Measurements from ENCODE around the gene MTERF4. TPM values are rescaled to one million over a fixed set of nuclear protein-coding genes. Genes with fewer than 3 reads are reported as not detected.

Gene MTERF4
- total and polyA plus RNA-seq, 2 of the 13 experiments (the other 11 are each of a cell fraction or from before 2014, with no cell fraction given) = 50.5 to 59.8 TPM

DNA sequence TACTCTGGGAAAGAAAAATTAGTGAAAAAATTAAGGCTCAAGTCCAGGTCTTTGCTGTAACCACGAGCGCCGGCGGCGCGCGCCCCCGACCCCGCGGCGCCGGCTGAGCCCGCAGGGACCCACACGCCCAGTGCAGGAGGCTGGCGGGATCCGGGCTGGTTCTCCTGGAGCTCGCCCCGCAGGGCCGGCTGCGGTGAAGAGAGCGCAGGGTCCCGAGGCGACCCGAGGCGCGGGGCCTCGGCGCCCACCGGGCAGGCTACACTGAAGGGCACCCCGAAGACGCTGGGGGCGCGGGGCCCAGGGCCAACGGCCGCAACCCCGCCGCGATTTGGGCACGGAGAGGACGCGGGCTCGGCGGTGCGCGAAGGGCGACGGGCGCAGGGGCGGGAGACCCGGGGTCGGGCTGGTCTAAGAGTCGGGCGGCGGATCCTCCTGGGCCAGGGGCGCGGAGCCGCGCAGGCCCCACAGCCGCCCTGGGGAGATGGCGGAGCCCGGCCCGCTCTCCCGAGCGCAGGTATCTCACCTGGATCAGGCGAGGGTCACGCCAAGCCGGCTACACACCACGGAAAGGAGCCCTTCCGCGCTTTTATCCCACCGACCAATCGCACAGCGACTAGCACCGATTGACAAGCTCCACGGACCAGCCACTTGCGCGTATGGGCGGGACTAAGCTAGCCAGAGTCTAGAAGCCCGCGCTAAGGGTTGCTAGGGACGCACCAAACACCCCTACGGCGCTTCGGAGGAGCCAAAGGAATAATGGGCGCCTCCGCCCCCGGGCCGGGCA, 47.0 kb upstream of the MTERF4 start, which contains the start of gene PASK (continued):
- TF ChIP-seq, protein P1, sequence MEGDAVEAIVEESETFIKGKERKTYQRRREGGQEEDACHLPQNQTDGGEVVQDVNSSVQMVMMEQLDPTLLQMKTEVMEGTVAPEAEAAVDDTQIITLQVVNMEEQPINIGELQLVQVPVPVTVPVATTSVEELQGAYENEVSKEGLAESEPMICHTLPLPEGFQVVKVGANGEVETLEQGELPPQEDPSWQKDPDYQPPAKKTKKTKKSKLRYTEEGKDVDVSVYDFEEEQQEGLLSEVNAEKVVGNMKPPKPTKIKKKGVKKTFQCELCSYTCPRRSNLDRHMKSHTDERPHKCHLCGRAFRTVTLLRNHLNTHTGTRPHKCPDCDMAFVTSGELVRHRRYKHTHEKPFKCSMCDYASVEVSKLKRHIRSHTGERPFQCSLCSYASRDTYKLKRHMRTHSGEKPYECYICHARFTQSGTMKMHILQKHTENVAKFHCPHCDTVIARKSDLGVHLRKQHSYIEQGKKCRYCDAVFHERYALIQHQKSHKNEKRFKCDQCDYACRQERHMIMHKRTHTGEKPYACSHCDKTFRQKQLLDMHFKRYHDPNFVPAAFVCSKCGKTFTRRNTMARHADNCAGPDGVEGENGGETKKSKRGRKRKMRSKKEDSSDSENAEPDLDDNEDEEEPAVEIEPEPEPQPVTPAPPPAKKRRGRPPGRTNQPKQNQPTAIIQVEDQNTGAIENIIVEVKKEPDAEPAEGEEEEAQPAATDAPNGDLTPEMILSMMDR (CRISPR knock-in tag; IDR thresholded peaks at IDR 0.05) = no peak
- TF ChIP-seq SOX5 (CRISPR knock-in tag; IDR thresholded peaks at IDR 0.05; ENCODE audit: borderline replicate concordance) = no peak
- TF ChIP-seq SSRP1 (CRISPR knock-in tag; IDR thresholded peaks at IDR 0.05) = no peak
- TF ChIP-seq ZNF383 (CRISPR knock-in tag; IDR thresholded peaks at IDR 0.05; ENCODE audit: borderline replicate concordance) = no peak
- 0 out of 2 replicates have a peak, but pooled peaks have one; percentile 10 for TF ChIP-seq TFAP4 (IDR thresholded peaks at IDR 0.05; ENCODE audit: borderline replicate concordance, low read depth)
- TF ChIP-seq MYC (CRISPR knock-in tag; IDR thresholded peaks at IDR 0.05; ENCODE audit: borderline replicate concordance) = peak; percentile 46; the same call in 1 of the 2 replicates
- peak; percentile 11 for TF ChIP-seq RBM39 (IDR thresholded peaks at IDR 0.05; ENCODE audit: low read depth, low read length, poor library complexity, severe bottlenecking)
- TF ChIP-seq ZNF605 (CRISPR knock-in tag; IDR thresholded peaks at IDR 0.05) = no peak; the same call in 1 of the 2 replicates
- no peak for TF ChIP-seq NRL (CRISPR knock-in tag; IDR thresholded peaks at IDR 0.05; ENCODE audit: borderline replicate concordance)
- TF ChIP-seq, protein P2, sequence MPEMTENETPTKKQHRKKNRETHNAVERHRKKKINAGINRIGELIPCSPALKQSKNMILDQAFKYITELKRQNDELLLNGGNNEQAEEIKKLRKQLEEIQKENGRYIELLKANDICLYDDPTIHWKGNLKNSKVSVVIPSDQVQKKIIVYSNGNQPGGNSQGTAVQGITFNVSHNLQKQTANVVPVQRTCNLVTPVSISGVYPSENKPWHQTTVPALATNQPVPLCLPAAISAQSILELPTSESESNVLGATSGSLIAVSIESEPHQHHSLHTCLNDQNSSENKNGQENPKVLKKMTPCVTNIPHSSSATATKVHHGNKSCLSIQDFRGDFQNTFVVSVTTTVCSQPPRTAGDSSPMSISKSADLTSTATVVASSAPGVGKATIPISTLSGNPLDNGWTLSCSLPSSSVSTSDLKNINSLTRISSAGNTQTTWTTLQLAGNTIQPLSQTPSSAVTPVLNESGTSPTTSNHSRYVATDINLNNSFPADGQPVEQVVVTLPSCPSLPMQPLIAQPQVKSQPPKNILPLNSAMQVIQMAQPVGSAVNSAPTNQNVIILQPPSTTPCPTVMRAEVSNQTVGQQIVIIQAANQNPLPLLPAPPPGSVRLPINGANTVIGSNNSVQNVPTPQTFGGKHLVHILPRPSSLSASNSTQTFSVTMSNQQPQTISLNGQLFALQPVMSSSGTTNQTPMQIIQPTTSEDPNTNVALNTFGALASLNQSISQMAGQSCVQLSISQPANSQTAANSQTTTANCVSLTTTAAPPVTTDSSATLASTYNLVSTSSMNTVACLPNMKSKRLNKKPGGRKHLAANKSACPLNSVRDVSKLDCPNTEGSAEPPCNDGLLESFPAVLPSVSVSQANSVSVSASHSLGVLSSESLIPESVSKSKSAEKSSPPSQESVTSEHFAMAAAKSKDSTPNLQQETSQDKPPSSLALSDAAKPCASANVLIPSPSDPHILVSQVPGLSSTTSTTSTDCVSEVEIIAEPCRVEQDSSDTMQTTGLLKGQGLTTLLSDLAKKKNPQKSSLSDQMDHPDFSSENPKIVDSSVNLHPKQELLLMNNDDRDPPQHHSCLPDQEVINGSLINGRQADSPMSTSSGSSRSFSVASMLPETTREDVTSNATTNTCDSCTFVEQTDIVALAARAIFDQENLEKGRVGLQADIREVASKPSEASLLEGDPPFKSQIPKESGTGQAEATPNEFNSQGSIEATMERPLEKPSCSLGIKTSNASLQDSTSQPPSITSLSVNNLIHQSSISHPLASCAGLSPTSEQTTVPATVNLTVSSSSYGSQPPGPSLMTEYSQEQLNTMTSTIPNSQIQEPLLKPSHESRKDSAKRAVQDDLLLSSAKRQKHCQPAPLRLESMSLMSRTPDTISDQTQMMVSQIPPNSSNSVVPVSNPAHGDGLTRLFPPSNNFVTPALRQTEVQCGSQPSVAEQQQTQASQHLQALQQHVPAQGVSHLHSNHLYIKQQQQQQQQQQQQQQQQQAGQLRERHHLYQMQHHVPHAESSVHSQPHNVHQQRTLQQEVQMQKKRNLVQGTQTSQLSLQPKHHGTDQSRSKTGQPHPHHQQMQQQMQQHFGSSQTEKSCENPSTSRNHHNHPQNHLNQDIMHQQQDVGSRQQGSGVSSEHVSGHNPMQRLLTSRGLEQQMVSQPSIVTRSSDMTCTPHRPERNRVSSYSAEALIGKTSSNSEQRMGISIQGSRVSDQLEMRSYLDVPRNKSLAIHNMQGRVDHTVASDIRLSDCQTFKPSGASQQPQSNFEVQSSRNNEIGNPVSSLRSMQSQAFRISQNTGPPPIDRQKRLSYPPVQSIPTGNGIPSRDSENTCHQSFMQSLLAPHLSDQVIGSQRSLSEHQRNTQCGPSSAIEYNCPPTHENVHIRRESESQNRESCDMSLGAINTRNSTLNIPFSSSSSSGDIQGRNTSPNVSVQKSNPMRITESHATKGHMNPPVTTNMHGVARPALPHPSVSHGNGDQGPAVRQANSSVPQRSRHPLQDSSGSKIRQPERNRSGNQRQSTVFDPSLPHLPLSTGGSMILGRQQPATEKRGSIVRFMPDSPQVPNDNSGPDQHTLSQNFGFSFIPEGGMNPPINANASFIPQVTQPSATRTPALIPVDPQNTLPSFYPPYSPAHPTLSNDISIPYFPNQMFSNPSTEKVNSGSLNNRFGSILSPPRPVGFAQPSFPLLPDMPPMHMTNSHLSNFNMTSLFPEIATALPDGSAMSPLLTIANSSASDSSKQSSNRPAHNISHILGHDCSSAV (CRISPR knock-in tag; IDR thresholded peaks at IDR 0.05; ENCODE audit: borderline replicate concordance) = no peak
- no peak for TF ChIP-seq NFE2L2 (IDR thresholded peaks at IDR 0.05; ENCODE audit: low read length)
- no peak for TF ChIP-seq TAF15 (IDR thresholded peaks at IDR 0.05; ENCODE audit: low read depth, low read length, poor library complexity, severe bottlenecking)
- peak; percentile 48; the same call in 1 of the 2 replicates for TF ChIP-seq NFKB2 (CRISPR knock-in tag; IDR thresholded peaks at IDR 0.05; ENCODE audit: borderline replicate concordance)
- TF ChIP-seq POLR2AphosphoS2 (IDR thresholded peaks at IDR 0.05; ENCODE audit: low read depth, low read length) = no peak
- no peak for TF ChIP-seq CAMTA2 (CRISPR knock-in tag; IDR thresholded peaks at IDR 0.05; ENCODE audit: borderline replicate concordance)
- no peak for TF ChIP-seq TBX3 (IDR thresholded peaks at IDR 0.05; ENCODE audit: borderline replicate concordance)
- peak; percentile 80; the same call in 1 of the 3 replicates for TF ChIP-seq MXI1 (IDR thresholded peaks at IDR 0.05; ENCODE audit: borderline replicate concordance, low read depth, low read length)
- no peak for TF ChIP-seq TP53 (CRISPR knock-in tag; conservative IDR thresholded peaks at IDR 0.05)
- peak; percentile 56; the same call in 1 of the 2 replicates for TF ChIP-seq SALL1 (CRISPR knock-in tag; IDR thresholded peaks at IDR 0.05)
